HL-60 (cell line): ENCODE data around the gene HPSE2.

Source experiments
- DNase-seq, 2 experiments: peaks; one replicate each; pipeline ENCODE4 v3.0.0-alpha.2; 2010 to 2020; ENCODE audit warnings: low read depth in 1 of 2, low spot score in 1 of 2
- H3K27ac ChIP-seq: fragments of 250-450 bp; sonication (Bioruptor Pico); replicated peaks from 2 replicates; pipeline ENCODE4 v1.5.1; 2020; ENCODE audit warnings: mild to moderate bottlenecking, moderate library complexity
- H3K27me3 ChIP-seq: fragments of 250-450 bp; sonication (Bioruptor Pico); 2 replicates; pipeline ENCODE4 v1.5.1; 2021; ENCODE audit warnings: mild to moderate bottlenecking, moderate library complexity; ENCODE audit not compliant: insufficient read depth, poor library complexity, severe bottlenecking
- H3K4me3 ChIP-seq: replicated peaks from 2 replicates; pipeline ENCODE4 v1.5.1; 2011; ENCODE audit warnings: mild to moderate bottlenecking, control low read depth, low read length; ENCODE audit not compliant: insufficient read depth
- GABPA ChIP-seq: IDR thresholded peaks from 2 replicates; pipeline ENCODE4 v1.6.1; 2012; ENCODE audit warnings: low read depth
- POLR2AphosphoS5 ChIP-seq: IDR thresholded peaks from 2 replicates; pipeline ENCODE4 v1.6.1; 2012; ENCODE audit warnings: low read depth
- SPI1 ChIP-seq: IDR thresholded peaks from 2 replicates; pipeline ENCODE4 v1.6.1; 2012; ENCODE audit warnings: low read depth, mild to moderate bottlenecking, borderline replicate concordance
- TF ChIP-seq, protein P1 (sequence below): IDR thresholded peaks from one replicate; pipeline ENCODE4 v1.5.1; 2011; ENCODE audit warnings: low read length, control low read depth, inconsistent platforms; ENCODE audit not compliant: insufficient read depth
- TF ChIP-seq, protein P2 (sequence below): IDR thresholded peaks from 2 replicates; pipeline ENCODE4 v1.6.1; 2012; ENCODE audit warnings: low read depth; ENCODE audit not compliant: insufficient replicate concordance

The HPSE2 gene

DNA sequence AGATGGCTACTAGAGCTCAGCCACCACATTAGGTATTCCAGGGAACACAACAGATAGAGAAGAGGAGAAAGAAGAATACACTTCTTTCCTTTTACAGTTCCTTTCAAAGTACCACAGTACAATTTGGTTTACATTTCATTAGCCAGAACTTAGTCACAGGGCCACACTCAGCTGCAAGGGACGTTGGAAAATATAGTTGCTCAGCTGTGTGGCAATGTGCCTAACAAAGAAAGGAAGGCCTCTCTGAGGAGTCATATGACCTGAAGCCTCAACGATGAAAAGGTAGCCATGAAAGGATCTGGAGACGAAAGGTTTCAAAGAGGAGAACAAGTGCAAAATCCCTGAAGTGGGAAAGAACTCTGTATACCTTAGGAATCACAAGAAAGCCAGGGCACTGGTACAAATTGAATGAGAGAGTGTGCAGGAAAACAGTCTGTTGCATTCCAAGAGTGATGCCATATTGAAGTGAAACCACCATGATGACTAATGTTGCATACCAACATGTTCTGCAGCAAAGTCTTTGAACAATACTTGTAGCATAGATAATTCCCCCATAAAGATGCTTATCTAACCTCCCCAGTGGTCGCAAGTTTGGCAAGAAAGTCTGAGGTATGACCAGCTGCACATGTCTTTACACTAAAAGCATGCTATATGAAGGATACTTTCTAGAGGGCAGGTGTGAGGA is 278.9 kb downstream of the HPSE2 start:
- Histone ChIP-seq H3K27me3 (no peaks in the 10 kb centered on the region), H3K4me3 (no peak overlapping the region), H3K27ac (no peak overlapping the region)
- TF ChIP-seq, protein P1, sequence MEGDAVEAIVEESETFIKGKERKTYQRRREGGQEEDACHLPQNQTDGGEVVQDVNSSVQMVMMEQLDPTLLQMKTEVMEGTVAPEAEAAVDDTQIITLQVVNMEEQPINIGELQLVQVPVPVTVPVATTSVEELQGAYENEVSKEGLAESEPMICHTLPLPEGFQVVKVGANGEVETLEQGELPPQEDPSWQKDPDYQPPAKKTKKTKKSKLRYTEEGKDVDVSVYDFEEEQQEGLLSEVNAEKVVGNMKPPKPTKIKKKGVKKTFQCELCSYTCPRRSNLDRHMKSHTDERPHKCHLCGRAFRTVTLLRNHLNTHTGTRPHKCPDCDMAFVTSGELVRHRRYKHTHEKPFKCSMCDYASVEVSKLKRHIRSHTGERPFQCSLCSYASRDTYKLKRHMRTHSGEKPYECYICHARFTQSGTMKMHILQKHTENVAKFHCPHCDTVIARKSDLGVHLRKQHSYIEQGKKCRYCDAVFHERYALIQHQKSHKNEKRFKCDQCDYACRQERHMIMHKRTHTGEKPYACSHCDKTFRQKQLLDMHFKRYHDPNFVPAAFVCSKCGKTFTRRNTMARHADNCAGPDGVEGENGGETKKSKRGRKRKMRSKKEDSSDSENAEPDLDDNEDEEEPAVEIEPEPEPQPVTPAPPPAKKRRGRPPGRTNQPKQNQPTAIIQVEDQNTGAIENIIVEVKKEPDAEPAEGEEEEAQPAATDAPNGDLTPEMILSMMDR, result no peak
- TF ChIP-seq, protein P2, sequence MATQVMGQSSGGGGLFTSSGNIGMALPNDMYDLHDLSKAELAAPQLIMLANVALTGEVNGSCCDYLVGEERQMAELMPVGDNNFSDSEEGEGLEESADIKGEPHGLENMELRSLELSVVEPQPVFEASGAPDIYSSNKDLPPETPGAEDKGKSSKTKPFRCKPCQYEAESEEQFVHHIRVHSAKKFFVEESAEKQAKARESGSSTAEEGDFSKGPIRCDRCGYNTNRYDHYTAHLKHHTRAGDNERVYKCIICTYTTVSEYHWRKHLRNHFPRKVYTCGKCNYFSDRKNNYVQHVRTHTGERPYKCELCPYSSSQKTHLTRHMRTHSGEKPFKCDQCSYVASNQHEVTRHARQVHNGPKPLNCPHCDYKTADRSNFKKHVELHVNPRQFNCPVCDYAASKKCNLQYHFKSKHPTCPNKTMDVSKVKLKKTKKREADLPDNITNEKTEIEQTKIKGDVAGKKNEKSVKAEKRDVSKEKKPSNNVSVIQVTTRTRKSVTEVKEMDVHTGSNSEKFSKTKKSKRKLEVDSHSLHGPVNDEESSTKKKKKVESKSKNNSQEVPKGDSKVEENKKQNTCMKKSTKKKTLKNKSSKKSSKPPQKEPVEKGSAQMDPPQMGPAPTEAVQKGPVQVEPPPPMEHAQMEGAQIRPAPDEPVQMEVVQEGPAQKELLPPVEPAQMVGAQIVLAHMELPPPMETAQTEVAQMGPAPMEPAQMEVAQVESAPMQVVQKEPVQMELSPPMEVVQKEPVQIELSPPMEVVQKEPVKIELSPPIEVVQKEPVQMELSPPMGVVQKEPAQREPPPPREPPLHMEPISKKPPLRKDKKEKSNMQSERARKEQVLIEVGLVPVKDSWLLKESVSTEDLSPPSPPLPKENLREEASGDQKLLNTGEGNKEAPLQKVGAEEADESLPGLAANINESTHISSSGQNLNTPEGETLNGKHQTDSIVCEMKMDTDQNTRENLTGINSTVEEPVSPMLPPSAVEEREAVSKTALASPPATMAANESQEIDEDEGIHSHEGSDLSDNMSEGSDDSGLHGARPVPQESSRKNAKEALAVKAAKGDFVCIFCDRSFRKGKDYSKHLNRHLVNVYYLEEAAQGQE, result no peak
- no peak for TF ChIP-seq SPI1
- TF ChIP-seq GABPA, result no peak
- no peak for TF ChIP-seq POLR2AphosphoS5
- no peak for DNase-seq

DNA sequence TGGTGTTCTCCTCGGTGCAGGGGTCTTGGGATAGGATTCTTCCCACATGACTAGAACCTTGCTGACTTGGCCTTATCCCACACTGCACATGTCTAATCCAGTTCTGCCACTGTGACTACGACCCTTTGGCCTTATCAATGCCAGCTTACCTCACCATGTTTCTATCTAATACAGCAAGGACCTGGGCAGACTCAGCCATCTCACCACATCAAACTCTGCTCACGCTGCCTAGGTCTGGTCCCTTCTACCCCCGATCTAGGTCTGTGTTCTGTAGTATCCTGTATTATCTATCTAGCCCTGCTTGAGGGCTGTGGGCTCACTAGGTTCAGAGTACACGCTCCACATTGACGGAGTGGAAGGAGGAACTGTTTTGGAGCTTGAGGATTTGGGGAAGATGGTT is 282.4 kb downstream of the HPSE2 start:
- H3K4me3 ChIP-seq, result no peak overlapping the region
- no peak overlapping the region for H3K27ac ChIP-seq
- DNase-seq, result no peak
- no peaks in the 10 kb centered on the region for H3K27me3 ChIP-seq
- TF ChIP-seq GABPA (no peak), POLR2AphosphoS5 (no peak), SPI1 (no peak)
- TF ChIP-seq, protein P1, result no peak
- TF ChIP-seq, protein P2, result no peak

DNA sequence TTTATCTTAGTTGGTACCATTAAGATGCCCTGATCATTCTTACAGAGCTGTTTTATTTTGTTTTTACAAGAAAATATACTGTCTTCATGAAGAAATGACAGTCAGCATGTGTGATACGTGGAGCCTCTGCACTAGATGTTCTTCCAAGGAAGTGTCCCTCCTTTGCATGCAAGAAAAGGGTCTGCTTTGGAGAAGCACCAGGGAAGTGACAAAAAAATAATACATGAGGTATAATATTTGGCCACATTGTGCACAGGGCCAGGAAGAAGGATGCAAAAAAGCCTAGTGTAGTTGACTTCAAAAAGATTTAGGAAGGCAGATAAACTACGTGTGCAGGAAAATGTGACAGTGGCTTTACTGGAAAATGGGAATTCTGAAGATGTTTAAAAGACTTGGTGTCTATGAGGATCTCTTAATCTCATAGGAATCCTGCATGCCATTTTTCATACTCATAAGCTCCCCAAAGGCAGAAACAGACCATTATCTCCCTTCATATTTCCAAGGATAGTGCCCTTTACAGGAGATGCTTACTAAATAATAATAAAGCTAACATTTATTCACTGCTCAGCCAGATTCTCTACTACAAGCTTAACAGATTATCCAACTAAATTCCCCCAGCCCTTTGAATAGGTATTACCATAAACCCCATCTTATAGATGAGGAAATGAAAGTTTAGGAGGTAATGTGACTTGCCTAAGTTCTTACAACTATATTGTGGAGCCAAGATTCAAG is 284.2 kb downstream of the HPSE2 start:
- DNase-seq, result no peak
- no peak overlapping the region for H3K4me3 ChIP-seq
- no peak overlapping the region for H3K27ac ChIP-seq
- TF ChIP-seq, protein P1, result no peak
- no peak for TF ChIP-seq GABPA
- TF ChIP-seq SPI1, result no peak
- TF ChIP-seq, protein P2, result no peak
- no peak for TF ChIP-seq POLR2AphosphoS5
- no peaks in the 10 kb centered on the region for H3K27me3 ChIP-seq
